ENCODE data around the gene UPK2. TPM values are rescaled to one million over a fixed set of nuclear protein-coding genes. Genes with fewer than 3 reads are reported as not detected.

Gene UPK2
- total RNA-seq, 2 experiments from 2014 or later, result not detected

DNA sequence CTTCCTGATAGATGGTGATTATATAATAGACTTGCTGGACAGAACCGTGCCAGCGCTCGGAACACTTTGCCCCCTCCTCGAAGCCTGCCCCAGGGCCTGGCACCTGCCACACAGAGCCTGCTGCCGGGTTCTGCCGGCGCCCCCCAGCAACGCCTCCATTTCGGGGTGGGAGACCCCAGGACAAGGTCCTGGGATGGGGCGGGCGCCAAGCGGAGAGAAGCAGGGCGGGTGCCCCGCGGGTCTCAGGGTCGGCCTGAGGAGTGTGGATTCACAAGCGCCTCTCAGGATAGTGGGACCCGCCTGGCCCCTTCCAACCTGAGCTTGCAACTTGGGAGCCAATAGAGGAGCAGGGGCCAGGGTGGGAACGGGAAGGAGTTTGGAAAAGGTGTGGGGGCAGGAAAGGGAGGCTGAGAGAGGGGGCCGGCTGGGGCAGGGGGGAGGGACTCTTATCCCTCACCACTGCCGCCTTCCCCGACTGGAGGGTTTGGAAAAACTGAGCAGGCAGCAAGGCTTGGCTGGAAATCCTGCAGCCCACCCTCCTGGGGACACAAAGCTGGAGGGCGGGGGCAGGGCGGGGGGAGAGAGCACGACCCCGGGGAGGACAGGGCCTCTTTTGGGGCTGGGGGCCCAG is 27.1 kb upstream of the UPK2 start:
- Mint-ChIP-seq H3K4me1 (ENCODE audit: low read depth) (peaks cover 38% of the 10 kb centered on the region), H3K27me3 (no peaks in the 10 kb centered on the region), H3K4me3 (peak overlapping the region; percentile 94), H3K27ac (peak overlapping the region; percentile 98), H3K9me3 (no peaks in the 10 kb centered on the region), H3K36me3 (peaks cover 3% of the 10 kb centered on the region)
- ChIA-PET POLR2A (interaction anchor here (0.9 to 3.6 kb wide), 4 partner anchors 10 to 140 kb away, joined by 3 to 37 read pairs (median 11); no protein-coding TSS in a partner anchor), CTCF (interaction anchor here (0.6 to 9.9 kb wide), 13 partner anchors 8 to 270 kb away, joined by 3 to 311 read pairs (median 3); partner anchors contain the start of genes CXCR5 and UPK2)
- peak; percentile 66 for DNase-seq
- intact Hi-C loops (cut with micrococcal nuclease), result loop anchor here (1.0 to 5.0 kb wide), 8 partner anchors 15 to 192 kb away; partner anchors contain the start of genes C2CD2L, DDX6, HINFP and RPS25

DNA sequence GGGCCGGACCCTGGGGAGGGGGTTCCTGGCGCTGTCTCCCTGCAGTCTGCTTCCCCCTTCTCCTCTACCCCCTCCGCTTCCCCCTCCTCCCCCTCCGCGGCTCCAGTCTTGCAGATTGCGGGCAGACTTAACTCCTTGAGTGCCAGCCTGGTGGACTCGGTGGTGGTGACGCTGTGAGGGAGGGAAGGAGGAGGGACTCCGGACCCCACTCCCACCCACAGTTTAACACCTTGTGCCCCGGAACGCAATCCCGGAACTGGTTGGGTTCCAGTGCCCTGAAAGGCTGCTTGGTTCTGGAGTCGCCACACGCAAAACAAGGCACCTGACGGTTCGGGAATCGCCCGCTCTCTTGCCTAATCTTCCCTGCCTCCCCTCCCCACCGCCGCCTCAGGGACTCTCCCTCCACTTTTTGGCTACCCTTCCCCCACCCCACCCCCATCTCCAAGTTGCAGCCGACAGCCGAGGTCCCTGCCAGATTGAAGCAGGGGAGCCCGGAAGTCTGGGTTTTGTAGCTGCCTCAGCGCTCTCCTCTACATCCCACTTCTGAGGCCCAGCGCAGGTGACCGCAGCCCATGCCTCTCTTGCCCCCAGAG is 26.5 kb upstream of the UPK2 start:
- intact Hi-C loops (cut with micrococcal nuclease), result loop anchor here (1.0 to 5.0 kb wide), 8 partner anchors 11 to 239 kb away; partner anchors contain the start of genes C2CD2L, DDX6, RPS25 and TRAPPC4
- peak; percentile 87 for DNase-seq
- no peaks in the 10 kb centered on the region for H3K27me3 Mint-ChIP-seq
- POLR2A ChIA-PET, result interaction anchor here (0.7 to 3.6 kb wide), 6 partner anchors 10 to 140 kb away, joined by 3 to 37 read pairs (median 8); no protein-coding TSS in a partner anchor
- peak overlapping the region; percentile 95 for H3K27ac Mint-ChIP-seq
- H3K9me3 Mint-ChIP-seq, result no peaks in the 10 kb centered on the region
- H3K36me3 Mint-ChIP-seq, result peaks cover 1% of the 10 kb centered on the region
- H3K4me3 Mint-ChIP-seq, result peak overlapping the region; percentile 94
- H3K4me1 Mint-ChIP-seq (ENCODE audit: low read depth), result peaks cover 38% of the 10 kb centered on the region
- CTCF ChIA-PET, result interaction anchor here (0.7 to 9.9 kb wide), 27 partner anchors 10 to 320 kb away, joined by 3 to 311 read pairs (median 5); partner anchors contain the start of genes CENATAC, CXCR5, DDX6 and UPK2

DNA sequence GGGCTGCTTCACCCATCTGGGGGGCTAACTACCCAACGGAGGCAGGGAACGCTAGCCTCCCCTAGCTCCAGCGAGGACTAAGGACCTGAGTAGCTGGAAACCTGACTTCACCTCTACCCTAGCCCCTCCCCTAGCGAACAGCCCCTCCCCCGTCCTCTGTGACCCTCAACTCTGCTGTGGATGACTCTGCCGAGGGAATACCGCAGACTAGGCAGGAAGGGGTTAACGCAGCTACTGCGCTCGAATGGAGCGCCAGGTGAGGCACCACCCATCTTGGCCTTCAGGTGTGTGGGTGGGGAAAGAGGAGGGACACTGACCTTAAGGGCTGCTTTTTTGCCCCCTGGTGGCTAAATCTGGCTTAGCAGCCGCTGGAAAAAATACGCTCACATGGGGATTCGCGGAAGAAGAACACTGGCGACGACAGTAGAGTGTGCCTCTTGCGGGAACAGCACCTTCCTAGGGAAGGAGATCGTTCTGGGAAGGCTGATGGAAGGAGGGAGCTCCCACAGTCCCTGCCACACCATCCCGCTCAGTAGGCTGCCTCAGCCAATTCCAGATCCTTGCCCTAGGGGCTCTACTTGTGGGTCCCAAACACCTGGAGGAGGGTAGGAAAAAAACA is 25.9 kb upstream of the UPK2 start:
- POLR2A ChIA-PET, result interaction anchor here (0.7 to 3.6 kb wide), 7 partner anchors 10 to 141 kb away, joined by 3 to 37 read pairs (median 5); no protein-coding TSS in a partner anchor
- intact Hi-C loops (cut with micrococcal nuclease), result loop anchor here (1.0 kb wide), 4 partner anchors 10 to 240 kb away; partner anchors contain the start of gene UPK2
- H3K4me3 Mint-ChIP-seq, result peak overlapping the region; percentile 94
- H3K36me3 Mint-ChIP-seq, result no peaks in the 10 kb centered on the region
- DNase-seq, result peak; percentile 94
- peak overlapping the region; percentile 95 for H3K27ac Mint-ChIP-seq
- CTCF ChIA-PET, result interaction anchor here (0.7 to 9.9 kb wide), 28 partner anchors 10 to 321 kb away, joined by 3 to 311 read pairs (median 4); partner anchors contain the start of genes CENATAC, CXCR5, DDX6 and UPK2
- H3K27me3 Mint-ChIP-seq, result no peaks in the 10 kb centered on the region
- peaks cover 38% of the 10 kb centered on the region for H3K4me1 Mint-ChIP-seq (ENCODE audit: low read depth)
- no peaks in the 10 kb centered on the region for H3K9me3 Mint-ChIP-seq

DNA sequence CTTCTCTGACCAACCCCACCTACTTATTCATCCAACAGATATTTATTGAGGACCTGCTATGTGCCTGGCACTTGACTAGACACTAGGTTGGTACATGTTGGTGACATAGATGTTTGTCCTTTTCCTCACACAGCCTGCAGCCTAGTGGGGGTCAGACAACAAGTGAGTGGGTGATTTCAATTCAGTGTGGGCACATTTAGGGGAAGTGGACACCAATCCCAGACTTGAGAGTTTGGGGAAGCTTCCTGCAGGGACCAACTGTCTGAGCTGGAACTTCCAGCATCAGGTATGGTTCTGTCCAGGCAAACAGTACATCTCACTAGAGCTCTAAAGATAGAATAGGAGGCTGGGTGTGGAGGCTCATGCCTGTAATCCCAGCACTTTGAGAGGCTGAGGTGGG is 24.5 kb upstream of the UPK2 start:
- Mint-ChIP-seq H3K36me3 (no peaks in the 10 kb centered on the region), H3K9me3 (no peaks in the 10 kb centered on the region), H3K4me1 (ENCODE audit: low read depth) (peaks cover 33% of the 10 kb centered on the region), H3K4me3 (no peak overlapping the region), H3K27ac (no peak overlapping the region), H3K27me3 (no peaks in the 10 kb centered on the region)
- ChIA-PET POLR2A (interaction anchor here (3.0 kb wide), 1 partner anchor 142 kb away, joined by 12 read pairs; no protein-coding TSS in a partner anchor), CTCF (interaction anchor here (0.7 to 9.9 kb wide), 8 partner anchors 8 to 272 kb away, joined by 3 to 311 read pairs (median 10); partner anchors contain the start of genes CXCR5 and UPK2)
- intact Hi-C loops (cut with micrococcal nuclease), result no loop called here
- DNase-seq, result no peak

DNA sequence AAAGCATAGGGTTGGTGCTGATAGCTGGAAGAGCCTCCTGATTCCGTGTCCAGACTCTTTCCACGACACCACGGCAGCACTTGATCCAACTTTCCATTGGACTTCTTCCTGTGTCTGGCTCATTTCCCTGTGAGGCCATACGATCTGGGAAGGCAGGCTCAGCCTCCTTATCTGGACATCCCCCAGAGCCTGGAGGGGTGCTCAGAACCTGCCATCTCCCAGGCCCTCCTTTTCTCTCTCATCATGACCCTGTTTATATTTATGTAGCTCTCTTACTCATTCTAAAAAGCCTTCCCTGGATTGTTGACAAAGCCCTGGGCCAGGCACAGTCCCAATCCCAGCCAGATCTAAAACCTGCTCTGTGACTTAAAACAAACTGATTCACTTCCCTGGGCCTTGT is 22.6 kb upstream of the UPK2 start:
- Mint-ChIP-seq H3K36me3 (no peaks in the 10 kb centered on the region), H3K27ac (no peak overlapping the region), H3K4me1 (ENCODE audit: low read depth) (peaks cover 15% of the 10 kb centered on the region), H3K27me3 (no peaks in the 10 kb centered on the region), H3K9me3 (no peaks in the 10 kb centered on the region), H3K4me3 (no peak overlapping the region)
- ChIA-PET CTCF (interaction anchor here (2.9 to 9.9 kb wide), 2 partner anchors 23 to 24 kb away, joined by 8 to 311 read pairs; partner anchors contain the start of gene UPK2), POLR2A (no interaction called here)
- intact Hi-C loops (cut with micrococcal nuclease), result no loop called here
- DNase-seq, result no peak

DNA sequence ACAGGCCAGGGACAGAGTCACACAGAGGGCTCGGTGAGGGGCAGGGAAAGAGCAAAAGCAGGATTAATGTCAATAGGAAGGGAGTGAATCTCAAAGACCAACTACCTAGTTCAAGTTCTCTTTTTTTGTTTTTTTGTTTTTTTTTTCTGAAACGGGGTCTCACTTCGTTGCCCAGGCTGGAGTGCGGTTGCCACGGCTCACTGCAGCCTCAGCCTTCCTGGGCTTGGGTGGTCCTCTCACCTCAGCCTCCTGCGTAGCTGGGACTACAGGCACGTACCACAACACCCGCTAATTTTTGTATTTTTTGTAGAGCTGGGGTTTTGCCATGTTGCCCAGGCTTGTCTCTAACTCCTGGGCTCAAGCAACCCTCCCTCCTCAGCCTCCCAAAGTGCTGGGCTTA is 20.7 kb upstream of the UPK2 start:
- H3K27me3 Mint-ChIP-seq, result no peaks in the 10 kb centered on the region
- H3K4me1 Mint-ChIP-seq (ENCODE audit: low read depth), result peaks cover 25% of the 10 kb centered on the region
- no peaks in the 10 kb centered on the region for H3K36me3 Mint-ChIP-seq
- POLR2A ChIA-PET, result no interaction called here
- H3K4me3 Mint-ChIP-seq, result no peak overlapping the region
- CTCF ChIA-PET, result interaction anchor here (1.2 to 9.9 kb wide), 4 partner anchors 11 to 29 kb away, joined by 4 to 311 read pairs (median 6); partner anchors contain the start of gene UPK2
- no peak for DNase-seq
- H3K27ac Mint-ChIP-seq, result no peak overlapping the region
- intact Hi-C loops (cut with micrococcal nuclease), result no loop called here
- no peaks in the 10 kb centered on the region for H3K9me3 Mint-ChIP-seq

DNA sequence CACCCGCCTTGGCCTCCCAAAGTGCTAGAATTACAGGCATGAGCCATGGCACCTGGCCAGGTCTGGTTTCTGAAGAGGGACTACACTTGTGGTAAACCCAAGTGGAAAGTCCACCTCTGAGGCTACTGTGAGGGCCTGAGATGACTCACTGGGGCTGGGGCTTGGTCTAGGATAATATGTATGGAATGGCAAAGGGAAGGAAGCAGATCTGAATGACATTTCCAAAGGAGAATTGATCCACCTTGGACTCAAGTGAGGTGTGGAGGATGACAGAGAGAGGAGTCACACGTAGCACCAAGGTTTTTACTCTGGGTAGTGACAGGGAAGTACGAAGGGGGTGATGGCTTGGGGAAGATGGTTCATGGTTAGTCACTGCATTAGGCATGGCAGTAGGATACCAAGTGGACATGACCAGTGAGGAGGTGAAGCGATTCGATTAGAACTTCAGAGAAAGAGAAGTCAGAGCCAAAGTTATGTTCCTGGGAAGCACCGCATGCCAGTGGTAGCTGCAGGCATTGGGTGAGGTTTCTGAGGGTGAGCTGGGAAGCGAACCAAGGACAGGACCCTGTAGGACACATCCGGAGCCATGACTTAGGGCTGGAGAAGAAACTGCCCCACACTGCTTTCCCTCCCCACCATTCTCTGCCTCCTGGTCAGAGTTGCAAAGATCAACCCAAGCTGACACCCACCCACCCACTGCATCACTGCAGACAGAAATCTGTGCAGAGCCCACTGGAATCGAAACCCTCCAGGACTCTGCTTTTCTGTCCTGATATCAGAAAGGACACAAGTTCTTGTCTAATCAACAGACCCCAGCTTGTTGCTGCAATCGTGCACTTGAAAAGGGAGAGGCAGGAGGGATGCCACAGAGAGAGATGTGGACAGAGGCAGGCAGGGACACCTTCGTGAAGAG is 17.4 kb upstream of the UPK2 start:
- no peaks in the 10 kb centered on the region for H3K27me3 Mint-ChIP-seq
- peaks cover 36% of the 10 kb centered on the region for H3K4me1 Mint-ChIP-seq (ENCODE audit: low read depth)
- no peak overlapping the region for H3K27ac Mint-ChIP-seq
- intact Hi-C loops (cut with micrococcal nuclease), result no loop called here
- no peak overlapping the region for H3K4me3 Mint-ChIP-seq
- ChIA-PET POLR2A (interaction anchor here (1.8 kb wide), 1 partner anchor 9 kb away, joined by 10 read pairs; no protein-coding TSS in a partner anchor), CTCF (interaction anchor here (0.6 to 3.0 kb wide), 4 partner anchors 8 to 233 kb away, joined by 3 to 35 read pairs (median 3); no protein-coding TSS in a partner anchor)
- H3K36me3 Mint-ChIP-seq, result no peaks in the 10 kb centered on the region
- H3K9me3 Mint-ChIP-seq, result no peaks in the 10 kb centered on the region
- DNase-seq, result no peak

DNA sequence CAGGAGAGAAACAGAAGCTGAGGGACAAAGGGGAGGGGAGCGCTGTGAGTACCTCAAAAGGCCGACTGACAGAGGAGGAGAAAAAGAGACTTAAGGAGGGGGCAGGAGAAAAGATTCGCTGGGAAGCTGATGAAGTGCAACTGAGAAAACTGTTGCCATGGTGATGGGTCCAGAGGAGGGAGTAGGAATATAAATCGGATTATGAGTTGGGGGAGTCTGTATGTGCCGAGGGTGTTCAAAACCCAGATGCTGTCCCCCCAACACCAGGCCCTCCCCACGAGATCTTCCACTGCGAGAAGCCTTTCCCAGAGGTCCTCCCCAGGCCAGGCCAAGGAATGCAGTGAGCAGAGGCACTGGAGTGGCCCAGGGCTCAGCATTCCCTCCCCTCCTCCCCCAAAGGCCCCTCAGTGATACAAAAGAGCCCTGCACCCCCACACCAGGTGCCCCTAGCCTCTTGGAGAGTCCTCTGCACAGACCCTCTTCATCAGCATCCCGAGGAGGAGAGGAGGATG is 16.6 kb upstream of the UPK2 start:
- H3K36me3 Mint-ChIP-seq, result no peaks in the 10 kb centered on the region
- intact Hi-C loops (cut with micrococcal nuclease), result no loop called here
- ChIA-PET CTCF (interaction anchor here (0.6 to 3.0 kb wide), 6 partner anchors 9 to 250 kb away, joined by 3 to 35 read pairs (median 3); no protein-coding TSS in a partner anchor), POLR2A (interaction anchor here (1.5 to 1.8 kb wide), 2 partner anchors 10 to 148 kb away, joined by 6 to 10 read pairs; partner anchors contain the start of gene DDX6)
- no peak overlapping the region for H3K4me3 Mint-ChIP-seq
- no peaks in the 10 kb centered on the region for H3K9me3 Mint-ChIP-seq
- no peak for DNase-seq
- H3K27me3 Mint-ChIP-seq, result no peaks in the 10 kb centered on the region
- H3K27ac Mint-ChIP-seq, result peak overlapping the region; percentile 8
- H3K4me1 Mint-ChIP-seq (ENCODE audit: low read depth), result peaks cover 36% of the 10 kb centered on the region

DNA sequence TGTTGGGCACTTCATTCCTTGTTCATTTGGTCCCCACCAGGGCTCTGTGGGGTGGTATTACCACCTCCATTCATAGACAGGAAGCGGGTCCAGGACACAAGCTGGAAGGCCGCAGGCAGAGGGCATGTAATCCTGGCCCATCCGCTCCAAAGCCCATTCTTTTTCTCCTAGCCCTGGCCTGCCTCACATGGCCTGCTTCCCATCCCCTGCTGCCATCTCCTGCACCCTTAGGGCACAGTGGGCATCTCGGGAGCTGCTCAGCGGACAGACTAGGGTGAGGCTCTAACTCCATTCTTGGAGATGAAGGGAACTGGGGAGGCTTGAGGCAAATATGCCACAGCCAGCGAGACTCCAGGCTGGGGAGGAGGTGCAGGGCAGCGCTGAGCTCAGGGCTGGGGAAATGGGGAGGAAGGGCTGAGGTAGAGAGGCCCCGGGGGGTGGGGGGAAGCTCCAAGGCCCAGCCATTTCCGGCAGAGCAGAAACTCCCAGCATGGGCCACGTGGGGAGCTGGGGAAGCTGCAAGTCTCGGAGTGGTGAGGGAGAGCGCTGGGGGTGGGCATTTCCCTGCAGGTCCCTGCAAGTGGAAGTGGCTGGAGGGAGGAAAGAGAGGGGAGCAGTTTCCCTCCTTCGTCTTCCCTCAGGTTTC is 16.0 kb upstream of the UPK2 start:
- no peaks in the 10 kb centered on the region for H3K9me3 Mint-ChIP-seq
- H3K27ac Mint-ChIP-seq, result peak overlapping the region; percentile 42
- no peaks in the 10 kb centered on the region for H3K36me3 Mint-ChIP-seq
- POLR2A ChIA-PET, result interaction anchor here (0.6 to 1.8 kb wide), 3 partner anchors 11 to 149 kb away, joined by 3 to 10 read pairs (median 6); partner anchors contain the start of gene DDX6
- CTCF ChIA-PET, result interaction anchor here (0.7 to 3.0 kb wide), 8 partner anchors 9 to 250 kb away, joined by 3 to 35 read pairs (median 4); partner anchors contain the start of gene BCL9L
- H3K27me3 Mint-ChIP-seq, result no peaks in the 10 kb centered on the region
- H3K4me1 Mint-ChIP-seq (ENCODE audit: low read depth), result peaks cover 36% of the 10 kb centered on the region
- intact Hi-C loops (cut with micrococcal nuclease), result loop anchor here (1.0 kb wide), 1 partner anchor 10 kb away; no protein-coding TSS in a partner anchor
- peak overlapping the region; percentile 46 for H3K4me3 Mint-ChIP-seq
- peak; percentile 82 for DNase-seq

DNA sequence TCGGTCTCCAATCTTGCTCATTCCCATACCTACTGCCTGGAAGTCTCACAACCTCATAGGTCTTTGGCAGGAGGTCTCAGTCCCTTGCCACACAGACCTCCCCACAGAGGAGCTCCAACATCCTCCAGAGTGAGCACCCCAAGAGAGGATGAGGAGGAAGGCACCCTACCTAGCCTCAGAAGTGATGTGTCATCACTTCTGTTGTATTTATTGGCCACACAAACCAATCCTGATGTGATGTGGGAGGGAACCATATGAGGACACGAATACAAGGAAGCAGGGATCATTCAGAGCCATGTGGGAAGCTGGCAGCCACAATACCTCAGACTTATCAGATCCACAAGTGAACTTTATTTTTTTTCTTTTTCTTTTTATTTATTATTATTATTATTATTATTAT is 9.0 kb upstream of the UPK2 start:
- intact Hi-C loops (cut with micrococcal nuclease), result no loop called here
- Mint-ChIP-seq H3K4me3 (no peak overlapping the region), H3K27ac (no peak overlapping the region), H3K9me3 (no peaks in the 10 kb centered on the region), H3K36me3 (no peaks in the 10 kb centered on the region), H3K4me1 (ENCODE audit: low read depth) (peaks cover 5% of the 10 kb centered on the region), H3K27me3 (no peaks in the 10 kb centered on the region)
- DNase-seq, result no peak
- ChIA-PET CTCF (no interaction called here), POLR2A (no interaction called here)
